ENCODE data around the gene CLRN3. TPM values are rescaled to one million over a fixed set of nuclear protein-coding genes. Genes with fewer than 3 reads are reported as not detected.

The CLRN3 gene
- total and polyA plus RNA-seq, 9 of the 15 experiments (the other 6 are each of a cell fraction or from before 2014, with no cell fraction given): not detected

DNA sequence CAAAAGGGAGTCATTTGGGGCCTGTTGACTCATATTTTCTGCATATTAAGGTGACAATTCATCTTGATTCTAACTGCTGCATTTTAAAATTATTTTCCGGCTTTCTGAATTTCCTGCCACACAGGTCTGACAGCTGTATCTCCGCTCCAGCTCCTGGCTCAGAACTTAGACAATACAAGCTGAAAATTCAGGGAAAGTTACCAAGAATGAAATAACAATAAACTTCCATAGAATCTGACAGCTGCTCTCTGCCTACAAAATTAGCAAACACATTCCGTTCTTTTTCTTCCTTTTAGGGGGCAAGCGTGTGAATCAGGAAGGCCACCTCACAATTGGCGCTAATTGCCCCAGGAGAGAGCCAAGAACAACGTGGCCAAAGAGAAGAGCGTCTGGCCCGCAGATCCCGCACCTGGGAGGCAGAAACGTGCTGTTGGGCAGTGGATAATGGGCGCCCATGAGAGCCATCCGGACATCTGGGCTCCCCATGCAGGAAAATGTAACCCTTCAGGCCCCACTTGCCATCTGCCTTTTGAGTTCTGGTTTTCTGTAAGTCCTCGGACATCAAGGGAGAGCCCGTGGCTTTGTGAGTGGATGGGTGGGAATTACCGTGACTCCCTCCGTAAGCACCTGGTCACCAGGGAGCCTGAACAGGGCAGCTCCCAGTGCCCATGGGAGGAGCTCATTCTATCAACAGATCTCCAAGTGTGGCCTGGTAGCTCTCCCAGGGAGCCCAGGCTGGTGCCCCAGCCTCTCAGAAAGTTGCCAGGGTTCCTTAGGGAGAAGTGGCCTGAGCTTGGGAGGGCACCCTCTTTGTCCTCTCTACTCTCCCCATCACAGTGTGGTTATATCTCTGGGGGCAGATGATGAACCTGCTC lies 5.0 kb downstream of the CLRN3 start:
- H3K27ac ChIP-seq (ENCODE audit: extremely low read depth, low read depth, low read length): no peak overlapping the region
- intact Hi-C loops (cut with micrococcal nuclease): no loop called here
- H3K27me3 ChIP-seq (ENCODE audit: control insufficient read depth in 2 of 2, insufficient read depth in 2 of 2, low read length in 2 of 2): peaks cover 0 to 4% of the 10 kb centered on the region in 2 experiments; a peak in 1 of 5 replicates
- no peaks in the 10 kb centered on the region for H3K79me2 ChIP-seq (ENCODE audit: control insufficient read depth, insufficient read depth, low read length)
- no peak overlapping the region for H2AFZ ChIP-seq (ENCODE audit: low read depth, low read length)
- FAIRE-seq: no peak
- 0% methylated on average over 12 of the region's 16 CpGs for WGBS (ENCODE audit: insufficient coverage, low coverage, missing lambda C conversion rate)
- H3K9me3 ChIP-seq (replicated peaks; ENCODE audit: control insufficient read depth, insufficient read depth, low read depth, low read length): no peaks in the 10 kb centered on the region
- POLR2A ChIA-PET: no interaction called here
- H3K9ac ChIP-seq (ENCODE audit: insufficient read depth in 1 of 2, low read depth in 2 of 2, low read length in 2 of 2): no peak overlapping the region
- no peaks in the 10 kb centered on the region for H3K4me1 ChIP-seq (replicated peaks in 1 of 2; ENCODE audit: control insufficient read depth in 2 of 2, insufficient read depth in 2 of 2, low read length in 2 of 2)
- BruUV-seq (replicated peaks): no TSS peak
- no peak overlapping the region for H3K4me3 ChIP-seq
- no peaks in the 10 kb centered on the region for H3K36me3 ChIP-seq (ENCODE audit: control insufficient read depth, insufficient read depth, low read length)
- no peak for DNase-seq (ENCODE audit: extremely low read depth in 1 of 4, low spot score in 3 of 4)
- CTCF ChIA-PET (ENCODE audit: low intra/inter-chr PET ratio): no interaction called here
- no peaks in the 10 kb centered on the region for H3K9me1 ChIP-seq (ENCODE audit: control insufficient read depth, insufficient read depth, low read length)
- no peaks in the 10 kb centered on the region for H4K20me1 ChIP-seq (replicated peaks; ENCODE audit: control insufficient read depth, insufficient read depth, low read length)
- in situ Hi-C loops (cut with MboI): no loop called here
- ATAC-seq: no peak
- TF ChIP-seq KDM5B (IDR thresholded peaks at IDR 0.05; ENCODE audit: insufficient replicate concordance, low read depth, low read length): no peak
- TF ChIP-seq THRB (CRISPR knock-in tag; conservative IDR thresholded peaks at IDR 0.05): no peak
- TF ChIP-seq BRCA1 (IDR thresholded peaks at IDR 0.05): no peak
- TF ChIP-seq BRCA1 (CRISPR knock-in tag; IDR thresholded peaks at IDR 0.05): no peak
- TF ChIP-seq CLOCK (CRISPR knock-in tag; IDR thresholded peaks at IDR 0.05; ENCODE audit: borderline replicate concordance): no peak
- no peak for TF ChIP-seq GTF3C2 (IDR thresholded peaks at IDR 0.05; ENCODE audit: borderline replicate concordance, extremely low read depth, insufficient read length)
- TF ChIP-seq RNF219 (CRISPR knock-in tag; IDR thresholded peaks at IDR 0.05): no peak
- no peak overlapping the region for H3K4me2 ChIP-seq (ENCODE audit: insufficient read depth, low read length)
